ENCODE results near the gene GNRH2.
"Not testable (repeated sequence)": the region's sequence is repeated elsewhere in the genome, so short reads cannot be mapped to it uniquely, and the experiment has no call there.

The GNRH2 gene

GRCh38 chr20:3043322-3043721 lies at the start of gene GNRH2:
TSS of gene GNRH2 (plus strand) at chr20:3043622. CDS start at chr20:3044415, 793 bp downstream.
- no peak for DNase-seq (ENCODE audit: low spot score)

DNA sequence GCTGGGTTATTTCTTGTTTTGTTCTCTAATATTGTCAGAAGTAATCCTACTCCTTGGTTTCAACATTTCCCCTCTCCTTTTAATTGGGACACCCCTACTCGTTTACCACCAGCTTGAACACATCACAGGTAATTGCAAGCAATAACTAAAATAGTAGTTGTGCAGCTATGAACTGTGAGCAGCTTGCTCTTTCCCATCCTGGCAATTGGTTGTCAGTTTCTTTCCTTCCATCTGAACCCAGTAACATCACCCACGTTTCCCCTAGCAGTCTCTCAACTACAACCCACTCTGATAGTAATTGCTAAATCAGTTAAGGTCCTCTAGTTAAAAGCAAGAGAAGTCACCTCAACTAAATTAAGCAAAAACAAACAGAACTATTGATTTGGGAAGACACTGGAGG lies 47.6 kb upstream of the GNRH2 start:
- DNase-seq (ENCODE audit: low spot score): no peak

GRCh38 chr20:2998728-2999127 lies 44.7 kb upstream of the GNRH2 start:
- DNase-seq (ENCODE audit: low spot score): no peak

- DNase-seq (ENCODE audit: low spot score): peak; percentile 27
These were observed 42.4 kb upstream of the GNRH2 start for GRCh38 chr20:3000852-3001523.

GRCh38 chr20:3003416-3003815 lies 40.0 kb upstream of the GNRH2 start:
- no peak for DNase-seq (ENCODE audit: low spot score)

- no peak for DNase-seq (ENCODE audit: low spot score)
These were observed 32.3 kb upstream of the GNRH2 start for GRCh38 chr20:3010985-3011723.

DNA sequence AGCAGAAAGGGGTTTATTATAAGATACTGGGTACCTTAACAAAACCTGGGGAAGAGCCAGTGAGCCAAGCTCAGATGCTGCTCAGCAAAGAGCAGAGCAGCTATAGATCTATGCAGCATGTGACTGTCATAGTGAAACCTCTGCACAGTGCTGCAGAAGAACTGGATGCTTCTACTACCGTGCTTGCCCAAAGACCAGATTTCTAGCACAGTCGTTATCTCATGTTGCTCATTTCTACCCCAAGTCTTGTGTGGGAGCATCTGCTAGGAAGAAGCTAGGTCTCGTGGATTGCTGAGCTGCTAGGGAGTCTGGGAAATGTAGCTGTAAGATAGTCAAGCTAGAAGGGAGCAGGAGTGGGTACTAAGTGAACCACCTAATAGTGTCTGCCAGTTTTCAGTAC lies 31.7 kb upstream of the GNRH2 start:
- no peak for DNase-seq (ENCODE audit: low spot score)

DNA sequence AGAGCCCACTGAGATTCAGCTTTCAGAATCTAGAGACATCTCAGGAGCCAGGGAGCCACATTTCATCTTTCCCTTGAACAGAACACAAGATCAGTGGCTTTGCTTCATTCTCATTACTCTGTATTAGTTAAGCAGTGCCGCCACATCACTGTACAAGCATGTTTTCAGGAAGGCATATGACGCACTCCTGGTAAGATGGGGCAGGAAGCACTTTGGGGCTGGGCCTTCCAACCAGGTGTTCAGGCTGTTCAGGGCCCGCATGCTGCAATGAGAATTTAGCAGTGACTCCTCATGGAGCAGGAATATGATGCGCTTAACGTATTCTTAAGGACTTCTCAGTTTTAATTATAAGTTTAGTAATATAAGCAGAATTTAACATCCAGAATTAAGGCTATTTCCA lies 29.7 kb upstream of the GNRH2 start:
- no peak for DNase-seq (ENCODE audit: low spot score)

DNA sequence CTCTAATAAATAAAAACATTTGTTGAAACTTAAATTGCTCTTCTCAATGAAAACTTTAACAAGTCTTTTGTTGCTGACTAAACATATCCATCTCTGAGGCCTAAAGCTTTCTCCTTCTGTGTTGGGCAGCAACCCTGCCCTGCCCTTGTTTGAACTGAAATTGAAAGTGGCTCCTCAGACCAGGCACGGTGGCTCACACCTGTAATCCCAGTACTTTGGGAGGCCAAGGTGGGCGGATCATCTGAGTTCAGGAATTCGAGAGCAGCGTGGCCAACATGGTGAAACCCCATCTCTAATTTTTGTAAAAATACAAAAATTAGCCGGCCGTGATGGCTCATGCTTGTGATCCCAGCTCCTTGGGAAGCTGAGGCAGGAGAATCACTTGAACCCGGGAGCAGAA lies 29.2 kb upstream of the GNRH2 start:
- no peak for DNase-seq (ENCODE audit: low spot score)

GRCh38 chr20:3014662-3015061 lies 28.8 kb upstream of the GNRH2 start:
- no peak for DNase-seq (ENCODE audit: low spot score)

- DNase-seq (ENCODE audit: low spot score): not testable (repeated sequence)
These were observed 28.1 kb upstream of the GNRH2 start for GRCh38 chr20:3015302-3015701.

- DNase-seq (ENCODE audit: low spot score): no peak
These were observed 22.1 kb upstream of the GNRH2 start for GRCh38 chr20:3021327-3021726.

DNA sequence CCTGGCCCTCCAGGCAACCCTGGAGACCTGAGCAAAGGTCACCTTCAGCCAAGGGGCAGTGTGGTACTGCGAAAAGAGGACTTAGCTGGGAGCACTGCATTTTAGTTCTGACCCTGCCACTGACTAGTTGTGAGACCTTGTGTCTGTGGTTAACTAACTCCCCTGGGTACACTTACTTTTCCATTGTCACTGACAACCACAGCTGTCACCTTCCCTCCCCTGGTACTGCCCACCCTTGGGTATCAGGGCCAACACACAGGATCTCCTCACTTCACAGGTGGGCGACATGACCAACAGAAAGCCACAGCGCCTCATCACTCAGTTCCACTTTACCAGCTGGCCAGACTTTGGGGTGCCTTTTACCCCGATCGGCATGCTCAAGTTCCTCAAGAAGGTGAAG lies 21.6 kb upstream of the GNRH2 start:
- no peak for DNase-seq (ENCODE audit: low spot score)

DNA sequence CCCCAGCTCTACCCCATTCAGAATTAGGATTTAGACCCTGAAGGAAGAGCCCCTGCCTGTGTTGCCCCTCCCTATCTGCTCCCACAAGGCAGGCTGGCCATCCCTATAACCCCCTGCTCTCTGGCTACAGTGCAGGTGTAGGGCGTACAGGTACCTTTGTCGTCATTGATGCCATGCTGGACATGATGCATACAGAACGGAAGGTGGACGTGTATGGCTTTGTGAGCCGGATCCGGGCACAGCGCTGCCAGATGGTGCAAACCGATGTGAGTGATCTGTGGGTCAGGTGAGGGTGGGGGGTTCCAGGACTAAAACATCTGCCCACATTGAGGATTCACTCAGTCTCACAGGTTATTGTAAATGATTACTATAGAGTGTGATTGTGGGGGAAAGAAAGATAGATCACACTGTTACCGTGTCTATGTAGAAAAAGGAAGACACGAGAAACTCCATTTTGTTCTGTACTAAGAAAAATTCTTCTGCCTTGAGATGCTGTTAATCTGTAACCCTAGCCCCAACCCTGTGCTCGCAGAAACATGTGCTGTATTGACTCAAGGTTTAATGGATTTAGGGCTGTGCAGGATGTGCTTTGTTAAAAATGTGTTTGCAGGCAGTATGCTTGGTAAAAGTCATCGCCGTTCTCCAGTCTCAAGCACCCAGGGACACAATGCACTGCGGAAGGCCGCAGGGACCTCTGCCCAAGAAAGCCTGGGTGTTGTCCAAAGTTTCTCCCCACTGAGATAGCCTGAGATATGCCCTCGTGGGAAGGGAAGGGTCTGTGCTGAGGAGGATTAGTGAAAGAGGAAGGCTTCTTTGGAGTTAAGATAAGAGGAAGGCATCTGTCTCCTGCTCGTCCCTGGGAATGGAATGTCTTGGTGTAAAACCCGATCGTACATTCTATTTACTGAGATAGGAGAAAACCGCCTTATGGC lies 20.6 kb upstream of the GNRH2 start:
- DNase-seq (ENCODE audit: low spot score): not testable (repeated sequence)

GRCh38 chr20:3027987-3028386 lies 15.4 kb upstream of the GNRH2 start:
- DNase-seq (ENCODE audit: low spot score): no peak

- no peak for DNase-seq (ENCODE audit: low spot score)
These were observed 11.8 kb upstream of the GNRH2 start for GRCh38 chr20:3031524-3032147.

DNA sequence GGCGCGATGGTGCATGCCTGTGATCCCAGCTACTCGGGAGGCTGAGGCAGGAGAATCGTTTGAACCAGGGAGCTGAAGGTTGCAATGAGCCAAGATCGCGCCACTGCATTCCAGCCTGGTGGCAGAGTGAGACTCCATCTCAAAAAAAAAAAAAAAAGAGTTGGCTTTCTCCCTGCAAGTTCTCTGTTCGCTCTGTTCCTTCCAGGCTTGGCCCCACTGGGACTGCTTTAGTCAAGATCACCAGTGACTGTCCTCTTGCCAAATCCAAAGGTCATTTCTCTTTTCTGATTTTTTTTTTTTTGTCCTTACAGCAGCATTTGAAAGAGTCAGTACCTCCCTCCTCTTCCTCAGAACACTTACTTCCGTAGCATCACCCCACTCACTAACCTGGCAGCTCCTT lies 10.8 kb upstream of the GNRH2 start:
- no peak for DNase-seq (ENCODE audit: low spot score)

GRCh38 chr20:3037654-3038053 lies 5.8 kb upstream of the GNRH2 start:
- DNase-seq (ENCODE audit: low spot score): no peak

DNA sequence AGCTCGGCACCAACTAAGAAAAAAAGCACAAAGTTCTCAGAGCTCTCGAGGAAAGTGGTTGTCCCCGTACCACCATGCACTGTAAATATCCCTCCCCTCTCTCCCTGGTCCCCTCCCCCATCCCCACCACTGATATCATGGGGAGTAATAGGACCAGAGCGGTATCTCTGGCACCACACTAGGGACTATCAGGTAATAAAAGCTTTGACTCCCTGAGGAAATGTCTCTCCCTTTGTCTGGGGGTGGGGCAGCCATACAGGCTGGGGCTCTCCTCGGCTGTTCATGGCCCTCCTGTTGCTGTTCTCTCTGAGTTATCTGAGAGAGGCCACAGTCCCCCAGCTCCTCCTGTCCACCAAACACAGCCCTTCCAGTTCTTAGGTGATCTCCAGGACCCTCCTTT lies 5.0 kb upstream of the GNRH2 start:
- DNase-seq (ENCODE audit: low spot score): no peak

DNA sequence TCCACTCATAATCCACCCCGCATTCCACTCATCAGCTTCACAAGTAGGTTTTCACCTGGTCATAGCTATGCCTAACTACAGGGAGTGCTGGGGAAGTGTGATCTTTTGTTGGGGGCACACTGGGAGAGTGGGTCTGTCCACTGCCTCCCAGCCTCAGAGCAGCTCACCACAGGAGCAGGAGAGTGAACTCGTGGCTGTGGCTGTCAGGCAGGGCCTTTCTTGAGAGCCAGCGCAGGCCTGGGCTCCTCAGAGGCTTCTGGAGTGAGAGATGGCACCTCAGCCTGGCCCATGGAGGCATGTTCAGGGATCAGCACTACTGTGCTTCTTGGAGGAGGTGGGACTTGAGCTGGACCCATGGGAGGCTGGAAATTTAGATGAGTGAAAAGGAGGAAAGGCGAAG lies 4.0 kb upstream of the GNRH2 start:
- no peak for DNase-seq (ENCODE audit: low spot score)

- DNase-seq (ENCODE audit: low spot score): no peak
These were observed 3.3 kb upstream of the GNRH2 start for GRCh38 chr20:3040086-3040485.

DNA sequence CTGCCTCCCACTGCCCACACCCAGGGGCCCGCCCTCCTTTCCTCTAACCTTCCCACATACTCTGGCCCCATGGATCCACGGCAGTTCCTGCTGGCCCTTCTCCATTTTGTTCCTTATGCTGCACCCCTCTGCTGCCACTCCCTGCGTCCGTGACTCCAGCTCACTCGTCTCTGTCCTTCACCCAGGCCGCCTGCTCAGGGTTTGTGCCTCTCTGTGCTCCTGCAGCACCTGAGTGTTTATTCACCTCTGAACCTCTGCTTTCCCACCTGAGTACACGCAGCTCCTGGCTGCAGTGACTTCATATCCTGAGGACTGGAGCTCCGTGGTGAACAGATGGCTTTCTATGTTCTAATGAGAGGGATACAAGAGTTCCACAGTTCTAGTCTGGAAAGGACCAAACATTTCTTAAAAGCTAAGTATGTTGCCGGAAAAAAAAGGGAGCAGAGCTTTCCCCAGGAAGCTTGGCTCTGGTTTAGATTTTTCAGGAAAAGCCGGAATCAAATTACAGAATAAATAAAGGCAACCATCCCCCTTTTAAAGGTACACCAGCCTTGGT lies 1.5 kb upstream of the GNRH2 start:
- no peak for DNase-seq (ENCODE audit: low spot score)
